Stimulated activated CD4-positive, alpha-beta T cell treated with anti-CD3 and anti-CD28 coated beads, TNF-alpha, amount 100 ng/mL, for 48 hours (primary cell): ENCODE results near the gene FHIT.
"Not testable (repeated sequence)": the region's sequence is repeated elsewhere in the genome, so short reads cannot be mapped to it uniquely, and the experiment has no call there.

Experiments used
- DNase-seq, 3 donors: peaks; one replicate each; pipeline ENCODE4 v3.0.0-alpha.2; 2020; ENCODE audit warnings: low read depth in 3 of 3

Gene FHIT

DNA sequence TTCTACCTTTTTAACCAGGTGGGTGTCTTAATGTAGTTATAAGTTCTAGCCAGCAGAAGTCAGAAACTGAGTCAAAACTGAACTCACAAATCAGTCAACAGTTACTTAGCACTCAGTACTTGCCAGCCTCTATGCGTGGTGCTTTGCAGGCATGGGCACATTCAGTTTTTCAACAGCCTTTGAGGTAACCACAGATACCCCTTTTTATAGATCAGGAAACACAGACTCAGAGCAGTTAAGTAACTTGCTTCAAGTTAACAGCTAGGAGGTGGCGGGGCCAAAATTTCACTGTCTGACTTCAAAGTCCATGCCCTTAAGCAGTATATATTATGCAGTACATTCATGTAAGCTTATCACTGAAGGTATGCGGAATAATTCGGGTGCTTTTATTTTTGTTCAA lies 139.4 kb downstream of the FHIT start:
- DNase-seq, result no peak

DNA sequence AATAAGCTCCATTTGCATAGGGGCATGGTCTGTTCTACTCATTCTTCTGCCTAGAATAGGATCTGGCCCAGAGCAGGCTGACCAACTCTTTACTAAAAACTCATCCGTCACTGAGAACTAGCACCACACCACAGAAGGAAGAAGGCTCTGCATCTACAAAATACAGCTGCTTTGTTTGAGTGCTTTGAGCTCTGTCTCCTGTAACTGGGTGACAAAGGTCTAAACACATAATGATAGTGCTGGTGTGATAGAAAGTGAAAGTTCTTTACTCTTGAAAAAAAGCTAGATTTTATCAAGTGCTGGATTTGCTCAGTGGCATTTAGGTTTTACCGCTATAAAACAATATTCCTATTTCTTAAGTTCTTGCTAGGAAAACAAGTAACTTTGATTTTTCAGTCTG lies 140.7 kb downstream of the FHIT start:
- DNase-seq, result no peak

GRCh38 chr3:61108247-61109019 lies 142.8 kb downstream of the FHIT start:
- no peak for DNase-seq

- no peak for DNase-seq
These were observed 156.6 kb downstream of the FHIT start for GRCh38 chr3:61094608-61095007.

GRCh38 chr3:61093364-61093763 lies 157.9 kb downstream of the FHIT start:
- no peak for DNase-seq

DNA sequence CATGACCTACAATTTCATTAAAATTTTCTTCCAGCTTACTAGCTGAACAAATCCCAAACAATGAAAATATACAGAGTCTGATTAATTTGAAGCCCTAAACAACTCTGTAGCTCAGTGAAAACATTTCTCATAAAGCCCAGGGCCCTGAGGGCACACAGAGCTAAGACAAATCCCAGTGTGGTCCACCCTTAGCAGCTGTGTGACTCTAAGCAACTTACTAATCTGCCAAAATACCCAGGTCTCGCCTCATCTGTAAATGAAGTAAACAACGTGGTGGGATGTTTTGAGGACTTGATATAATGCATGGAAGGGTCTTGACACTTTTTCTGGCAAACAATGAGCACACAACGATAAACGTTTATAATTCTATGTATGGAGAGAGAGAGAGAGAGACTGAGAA lies 158.4 kb downstream of the FHIT start:
- no peak for DNase-seq

DNA sequence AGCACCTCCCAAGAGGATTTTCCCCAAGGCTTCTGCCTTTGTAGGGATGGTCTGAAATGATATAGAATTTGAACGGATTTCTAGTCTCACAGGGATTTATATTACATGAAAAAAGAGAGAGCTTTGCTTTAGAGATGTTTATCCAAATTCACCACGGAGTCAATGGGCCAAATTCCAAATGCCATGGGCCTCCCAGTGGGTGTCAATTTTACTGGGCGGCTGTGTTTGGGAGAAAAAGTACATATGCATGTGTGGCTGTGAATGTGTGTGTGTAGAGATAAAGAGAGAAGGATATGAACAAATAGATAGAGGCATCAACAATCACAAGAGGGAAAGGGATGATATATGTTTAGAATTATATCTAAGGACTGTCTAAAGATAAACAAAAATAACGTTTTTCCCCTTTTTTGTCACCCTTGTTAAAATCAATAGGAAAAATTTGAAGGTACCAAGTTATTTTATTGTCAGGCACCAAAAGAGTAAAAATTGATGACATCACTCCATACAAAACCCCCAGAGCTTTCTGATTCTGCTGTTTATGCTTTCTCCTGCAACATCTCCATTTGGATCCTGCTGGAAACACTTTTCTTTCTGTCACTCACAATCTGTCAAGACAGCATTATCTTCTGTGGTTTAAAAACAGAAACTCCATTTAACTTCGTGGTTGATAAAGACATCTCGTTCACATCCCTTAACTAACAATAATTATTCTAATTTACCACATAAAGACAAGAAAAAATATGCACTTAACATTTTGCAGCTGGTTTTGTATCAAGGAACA lies 160.7 kb downstream of the FHIT start:
- DNase-seq, result no peak

GRCh38 chr3:61087465-61087864 lies 163.8 kb downstream of the FHIT start:
- no peak for DNase-seq

- DNase-seq, result no peak
These were observed 169.7 kb downstream of the FHIT start for GRCh38 chr3:61081554-61081953.

DNA sequence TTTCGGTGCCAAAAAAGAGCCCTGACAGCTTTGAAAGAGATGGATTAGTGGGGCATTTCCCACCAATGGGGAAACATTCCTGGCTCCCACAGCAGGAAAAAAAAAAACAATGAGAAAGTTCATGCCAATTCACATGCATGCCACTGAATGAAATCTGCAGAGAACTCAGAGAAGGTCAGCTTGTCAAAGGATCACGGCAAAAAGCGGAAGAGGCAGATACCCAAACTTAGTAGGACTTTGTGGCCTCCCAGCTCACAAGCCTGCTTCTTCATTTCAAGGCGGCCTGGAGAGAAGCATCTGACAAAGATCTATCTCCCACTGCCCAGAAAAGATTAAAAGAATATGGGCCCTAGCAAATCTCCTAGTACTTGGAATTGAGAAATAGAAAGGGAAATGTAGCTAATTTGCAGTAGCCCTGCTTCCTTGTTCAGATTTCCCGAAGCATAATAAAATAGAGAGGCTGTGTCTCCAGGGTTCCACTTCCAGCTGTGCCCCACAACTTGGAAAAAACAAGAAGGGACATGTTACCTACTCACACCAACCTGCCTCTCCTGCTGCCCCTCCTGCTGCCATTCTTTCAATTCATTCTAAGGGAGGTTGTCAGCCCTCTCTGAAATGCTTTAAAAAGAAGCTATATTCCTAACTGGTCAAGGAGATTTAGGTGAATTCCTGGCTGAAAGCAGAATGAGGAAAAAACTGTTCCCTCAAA lies 170.4 kb downstream of the FHIT start:
- DNase-seq, result no peak

DNA sequence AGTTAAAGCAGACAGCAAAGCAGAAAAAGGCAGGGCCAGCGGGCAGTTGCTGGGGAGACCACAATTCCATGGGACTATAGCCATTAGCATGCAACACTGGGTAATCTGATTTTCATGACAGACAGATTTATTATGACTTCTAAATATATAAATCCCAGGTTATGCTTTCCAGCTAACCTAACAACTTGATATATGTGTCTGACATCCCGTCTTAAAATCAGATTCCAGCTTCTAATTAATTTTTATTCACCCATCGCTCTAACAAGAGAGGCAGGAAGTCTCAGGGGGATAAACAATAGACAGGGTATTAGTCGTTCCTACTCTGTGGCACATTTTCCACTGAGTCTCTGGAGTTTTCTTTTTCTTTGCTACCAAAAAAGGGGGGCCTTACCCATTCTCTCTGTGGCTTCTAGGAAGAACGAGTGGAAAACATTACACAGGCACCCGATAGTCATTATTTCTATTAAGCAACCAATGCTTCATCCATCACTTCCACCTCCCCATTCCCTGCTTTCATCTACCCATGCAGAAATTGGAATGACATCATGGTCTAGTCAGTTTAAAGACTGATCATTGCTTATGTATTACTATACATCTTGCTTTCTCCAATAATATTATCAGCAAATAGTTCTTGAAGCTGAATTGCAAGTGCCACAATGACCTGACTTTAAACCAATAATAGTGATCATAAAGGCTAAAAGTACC lies 173.1 kb downstream of the FHIT start:
- DNase-seq, result no peak

- DNase-seq, result no peak
These were observed 173.7 kb downstream of the FHIT start for GRCh38 chr3:61077551-61077950.

- no peak for DNase-seq
These were observed 176.5 kb downstream of the FHIT start for GRCh38 chr3:61074783-61075182.

DNA sequence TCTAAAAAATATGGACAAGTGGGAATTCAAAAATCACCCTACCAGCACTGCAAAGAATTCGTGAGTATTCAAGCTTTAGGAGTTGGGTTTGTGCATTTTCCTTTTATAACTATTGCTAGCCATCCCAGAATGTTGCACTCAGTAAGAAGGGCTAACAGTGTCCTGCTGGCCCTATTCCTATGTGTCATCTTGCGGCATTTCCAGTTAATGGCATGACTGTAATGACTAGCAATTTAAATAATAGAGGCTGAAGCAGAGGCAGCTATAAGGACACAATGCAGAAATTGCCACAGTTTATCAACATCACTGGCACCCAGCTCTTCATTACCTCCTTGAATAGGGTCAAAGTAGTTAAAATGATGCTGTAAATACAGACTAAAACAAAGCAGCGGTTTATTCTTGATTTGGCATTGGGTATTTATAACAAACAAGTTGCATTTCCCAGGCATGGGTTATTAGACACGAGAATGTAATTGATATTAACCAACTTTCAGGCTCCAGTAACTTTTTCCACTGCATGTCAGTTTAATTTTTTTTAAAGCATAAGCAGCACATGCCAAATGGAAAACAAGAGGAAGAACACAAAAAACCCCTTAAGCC lies 177.6 kb downstream of the FHIT start:
- no peak for DNase-seq

- no peak for DNase-seq
These were observed 183.2 kb downstream of the FHIT start for GRCh38 chr3:61068084-61068483.

GRCh38 chr3:61066800-61067199 lies 184.5 kb downstream of the FHIT start:
- DNase-seq, result no peak

GRCh38 chr3:61066222-61066621 lies 185.0 kb downstream of the FHIT start:
- DNase-seq, result not testable (repeated sequence)

DNA sequence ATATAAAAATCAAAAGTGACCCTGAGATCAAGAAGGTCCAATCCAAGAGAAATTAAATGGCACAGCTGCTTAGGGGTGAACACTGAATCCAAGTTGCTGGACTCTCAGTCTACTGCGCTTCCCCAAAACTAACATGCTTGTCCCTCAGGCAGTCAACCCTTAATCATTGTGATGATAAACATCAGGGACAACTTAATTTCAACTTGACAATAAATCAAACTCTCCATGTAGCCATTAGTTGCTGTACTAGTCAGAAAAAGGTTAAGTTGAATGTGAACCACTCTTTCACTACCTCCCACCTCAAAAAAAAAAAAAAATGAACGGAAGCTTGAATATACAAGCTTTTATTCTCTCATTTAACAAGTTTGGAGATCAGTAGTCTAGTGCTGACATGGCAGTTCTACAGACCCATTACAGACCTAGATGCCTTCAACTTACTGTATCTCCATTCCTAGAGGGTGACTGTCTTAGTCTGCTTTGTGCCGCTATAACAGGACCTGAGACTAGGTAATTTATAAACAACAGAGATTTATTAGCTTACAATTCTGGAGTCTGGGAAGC lies 185.7 kb downstream of the FHIT start:
- DNase-seq, result no peak

- no peak for DNase-seq
These were observed 190.0 kb downstream of the FHIT start for GRCh38 chr3:61061092-61061723.

DNA sequence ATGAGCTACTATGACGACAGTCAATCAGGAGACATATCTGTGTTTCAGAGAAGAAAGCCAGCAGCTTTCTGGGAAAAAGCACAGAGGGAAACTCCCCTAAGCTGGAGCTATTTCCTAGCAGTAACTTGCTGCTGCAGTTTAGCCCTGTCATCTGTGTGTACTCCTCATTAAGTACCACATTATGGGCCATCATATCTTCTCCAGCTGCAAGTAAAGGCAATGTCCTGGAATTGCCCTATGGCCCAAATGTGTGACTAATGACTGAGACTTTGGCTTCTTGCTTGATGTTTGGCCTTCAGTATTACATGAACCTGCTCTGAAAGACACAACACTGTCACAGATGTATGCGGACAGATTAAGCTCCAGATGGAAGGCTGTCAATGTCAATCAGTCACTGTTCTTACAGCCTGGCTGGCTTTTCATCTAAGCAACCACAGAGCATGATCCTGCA lies 190.8 kb downstream of the FHIT start:
- no peak for DNase-seq

DNA sequence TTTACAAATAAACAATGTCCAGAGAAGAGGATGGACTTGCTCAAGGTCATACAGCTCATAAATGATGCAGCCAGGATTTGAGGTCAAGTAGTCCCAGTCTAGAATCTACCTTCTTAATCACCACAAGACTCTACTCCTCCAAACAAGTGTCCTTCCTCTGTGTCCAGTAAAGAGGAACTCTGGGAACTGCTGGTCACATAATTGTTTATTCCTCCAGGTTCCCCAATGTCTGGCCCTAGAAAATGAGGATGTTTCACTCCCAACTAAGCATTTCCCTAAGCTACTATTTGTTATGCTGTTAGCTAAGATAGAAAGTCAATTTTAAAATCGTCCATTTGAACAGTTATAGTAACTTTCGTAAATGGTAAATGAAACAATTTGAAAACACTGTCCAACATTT lies 192.4 kb downstream of the FHIT start:
- no peak for DNase-seq
